ENCODE data around the gene SMIM38.

DNA sequence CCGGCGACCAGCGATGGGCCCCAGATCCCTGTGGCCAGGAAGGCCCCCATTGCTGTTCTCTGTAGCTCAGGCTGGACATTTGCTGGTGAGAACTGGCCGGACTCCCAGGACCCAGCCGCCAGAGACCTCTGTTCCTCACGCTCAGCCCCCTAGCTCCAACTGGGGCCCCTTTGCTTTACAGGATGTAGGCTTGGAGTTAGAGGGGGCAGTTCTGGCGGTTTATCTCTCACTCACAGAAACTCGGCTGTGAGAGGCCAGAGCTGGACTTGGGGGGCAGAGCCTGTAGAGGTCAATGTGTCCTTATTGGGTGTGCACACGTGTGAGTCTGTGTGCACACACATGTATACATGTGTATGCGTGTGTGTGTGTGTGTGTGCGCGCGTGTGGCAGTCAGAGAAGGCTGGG lies 502 bp downstream of the SMIM38 start:
- TF ChIP-seq, protein P1, sequence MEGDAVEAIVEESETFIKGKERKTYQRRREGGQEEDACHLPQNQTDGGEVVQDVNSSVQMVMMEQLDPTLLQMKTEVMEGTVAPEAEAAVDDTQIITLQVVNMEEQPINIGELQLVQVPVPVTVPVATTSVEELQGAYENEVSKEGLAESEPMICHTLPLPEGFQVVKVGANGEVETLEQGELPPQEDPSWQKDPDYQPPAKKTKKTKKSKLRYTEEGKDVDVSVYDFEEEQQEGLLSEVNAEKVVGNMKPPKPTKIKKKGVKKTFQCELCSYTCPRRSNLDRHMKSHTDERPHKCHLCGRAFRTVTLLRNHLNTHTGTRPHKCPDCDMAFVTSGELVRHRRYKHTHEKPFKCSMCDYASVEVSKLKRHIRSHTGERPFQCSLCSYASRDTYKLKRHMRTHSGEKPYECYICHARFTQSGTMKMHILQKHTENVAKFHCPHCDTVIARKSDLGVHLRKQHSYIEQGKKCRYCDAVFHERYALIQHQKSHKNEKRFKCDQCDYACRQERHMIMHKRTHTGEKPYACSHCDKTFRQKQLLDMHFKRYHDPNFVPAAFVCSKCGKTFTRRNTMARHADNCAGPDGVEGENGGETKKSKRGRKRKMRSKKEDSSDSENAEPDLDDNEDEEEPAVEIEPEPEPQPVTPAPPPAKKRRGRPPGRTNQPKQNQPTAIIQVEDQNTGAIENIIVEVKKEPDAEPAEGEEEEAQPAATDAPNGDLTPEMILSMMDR (IDR thresholded peaks at IDR 0.05; ENCODE audit: low read length): no peak
- no peak for TF ChIP-seq EZH2 (IDR thresholded peaks at IDR 0.05; ENCODE audit: borderline replicate concordance, low read length)
